Measurements from ENCODE around the gene FOXP1. TPM values are rescaled to one million over a fixed set of nuclear protein-coding genes. Genes with fewer than 3 reads are reported as not detected.

The FOXP1 gene
- total and polyA plus RNA-seq, 2 of the 13 experiments (the other 11 are each of a cell fraction or from before 2014, with no cell fraction given): 40.4 to 59.0 TPM

GRCh38 chr3:71235846-71236245, 347.7 kb downstream of the FOXP1 start:
- no peak for FAIRE-seq
- POLR2A ChIA-PET: interaction anchor here (0.6 kb wide), 1 partner anchor 10 kb away, joined by 5 read pairs; no protein-coding TSS in a partner anchor
- WGBS (ENCODE audit: low lambda C conversion rate): 97% methylated on average over 3 of the region's 3 CpGs

More at GRCh38 chr3:71235846-71236245, 347.7 kb downstream of the FOXP1 start:
- Histone ChIP-seq H3K79me2 (ENCODE audit: insufficient read depth, low read length) (peaks cover 4% of the 10 kb centered on the region), H3K36me3 (replicated peaks in 1 of 2; ENCODE audit: control insufficient read depth in 1 of 2, insufficient read depth in 2 of 2, low read length in 2 of 2) (peaks cover 1 to 4% of the 10 kb centered on the region in 2 experiments; a peak in 2 of 5 replicates), H3K27ac (ENCODE audit: extremely low read length, insufficient read depth, low read length) (no peak overlapping the region), H2AFZ (ENCODE audit: low read length) (no peak overlapping the region), H3K9ac (ENCODE audit: insufficient read depth, low read depth, low read length) (no peak overlapping the region), H4K20me1 (ENCODE audit: insufficient read depth, low read length) (no peaks in the 10 kb centered on the region), H3K9me3 (ENCODE audit: low read length) (no peaks in the 10 kb centered on the region), H3K27me3 (ENCODE audit: control insufficient read depth in 1 of 2, insufficient read depth in 2 of 2, low read length in 2 of 2) (no peaks in the 10 kb centered on the region), H3K4me2 (ENCODE audit: low read depth, low read length) (no peak overlapping the region), H3K4me1 (ENCODE audit: insufficient read depth, low read length) (peaks cover 13% of the 10 kb centered on the region), H3K4me3 (replicated peaks in 1 of 3; ENCODE audit: insufficient read depth in 1 of 3, low read depth in 2 of 3, low read length in 3 of 3) (no peak overlapping the region)
- DNase-seq (ENCODE audit: low spot score) (no peak), ATAC-seq (no peak)
- CTCF ChIA-PET (ENCODE audit: low intra/inter-chr PET ratio, low total read pairs): no interaction called here
- BruUV-seq (replicated peaks): no TSS peak
- TF ChIP-seq ZNF839 (CRISPR knock-in tag; IDR thresholded peaks at IDR 0.05; ENCODE audit: borderline replicate concordance) (no peak), ZNF263 (CRISPR knock-in tag; IDR thresholded peaks at IDR 0.05) (no peak), ZNF281 (CRISPR knock-in tag; IDR thresholded peaks at IDR 0.05; ENCODE audit: borderline replicate concordance) (no peak), ATRX (CRISPR knock-in tag; IDR thresholded peaks at IDR 0.05; ENCODE audit: borderline replicate concordance) (no peak), SNRNP70 (IDR thresholded peaks at IDR 0.05; ENCODE audit: low read depth, low read length) (no peak), ELF3 (CRISPR knock-in tag; IDR thresholded peaks at IDR 0.05) (no peak)
- in situ Hi-C loops (cut with HindIII; ENCODE audit: extremely low pct_ligation_motif_present, low pct_unique_long_range_greater_than_20kb): no loop called here
- intact Hi-C loops (cut with micrococcal nuclease; ENCODE audit: unreplicated experiment): no loop called here
